ENCODE data around the gene DMKN.

DNA sequence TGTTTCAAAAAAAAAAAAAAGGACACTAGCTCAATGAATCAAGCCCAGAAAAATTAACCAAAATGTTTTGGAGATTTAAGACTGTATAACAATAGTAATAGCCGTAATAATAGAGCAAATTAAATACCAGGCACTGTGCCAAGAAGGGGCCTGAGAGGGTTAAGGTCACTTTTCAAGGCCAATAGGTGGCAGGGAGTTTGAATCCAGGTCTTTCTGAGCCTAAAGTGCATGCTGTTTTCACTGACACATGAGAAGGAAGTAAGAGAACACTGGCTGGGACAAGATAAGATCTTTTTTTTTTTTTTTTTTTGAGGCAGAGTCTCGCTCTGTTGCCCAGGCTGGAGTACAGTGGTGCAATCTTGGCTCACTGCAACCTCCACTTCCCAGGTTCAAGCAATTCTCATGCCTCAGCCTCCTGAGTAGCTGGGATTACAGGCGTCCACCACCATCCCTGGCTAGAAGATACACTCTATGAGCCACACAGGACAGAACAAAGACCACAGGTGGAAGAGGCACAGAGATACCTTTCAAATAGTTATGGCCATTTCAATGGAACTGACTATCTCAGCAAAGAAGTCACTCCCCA lies 57.7 kb downstream of the DMKN start:
- TF ChIP-seq POLR2A (IDR thresholded peaks at IDR 0.05), result no peak
- TF ChIP-seq, protein P1, sequence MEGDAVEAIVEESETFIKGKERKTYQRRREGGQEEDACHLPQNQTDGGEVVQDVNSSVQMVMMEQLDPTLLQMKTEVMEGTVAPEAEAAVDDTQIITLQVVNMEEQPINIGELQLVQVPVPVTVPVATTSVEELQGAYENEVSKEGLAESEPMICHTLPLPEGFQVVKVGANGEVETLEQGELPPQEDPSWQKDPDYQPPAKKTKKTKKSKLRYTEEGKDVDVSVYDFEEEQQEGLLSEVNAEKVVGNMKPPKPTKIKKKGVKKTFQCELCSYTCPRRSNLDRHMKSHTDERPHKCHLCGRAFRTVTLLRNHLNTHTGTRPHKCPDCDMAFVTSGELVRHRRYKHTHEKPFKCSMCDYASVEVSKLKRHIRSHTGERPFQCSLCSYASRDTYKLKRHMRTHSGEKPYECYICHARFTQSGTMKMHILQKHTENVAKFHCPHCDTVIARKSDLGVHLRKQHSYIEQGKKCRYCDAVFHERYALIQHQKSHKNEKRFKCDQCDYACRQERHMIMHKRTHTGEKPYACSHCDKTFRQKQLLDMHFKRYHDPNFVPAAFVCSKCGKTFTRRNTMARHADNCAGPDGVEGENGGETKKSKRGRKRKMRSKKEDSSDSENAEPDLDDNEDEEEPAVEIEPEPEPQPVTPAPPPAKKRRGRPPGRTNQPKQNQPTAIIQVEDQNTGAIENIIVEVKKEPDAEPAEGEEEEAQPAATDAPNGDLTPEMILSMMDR (IDR thresholded peaks at IDR 0.05), result no peak

All from testis (tissue), 2 donors.